PC-3 (cell line): ENCODE results near the gene LTB4R. TPM values are rescaled to one million over a fixed set of nuclear protein-coding genes. Genes with fewer than 3 reads are reported as not detected.

Source experiments
- ATAC-seq: fragments of 200-7000 bp; cut with Tn5 transposase; 2 replicates; pipeline ENCODE4 v1.9.1; 2020; ENCODE audit warnings: mild to moderate bottlenecking, moderate library complexity
- BruUV-seq: library from RNA; stranded (reverse); fragments of 400-500 nt; replicated peaks from 2 replicates; lab custom pipeline; 2021; lab: Mats Ljungman, UMichigan
- CTCF ChIA-PET: fragments of 300-600 bp; sonication (Branson Sonifier 250); formaldehyde crosslinking; loops from one replicate; lab custom pipeline; 2022; ENCODE audit warnings: antibody characterized with exemption; lab: Charles Lee
- POLR2A ChIA-PET: fragments of 300-600 bp; sonication (Branson Sonifier 250); formaldehyde crosslinking; loops from one replicate; lab custom pipeline; 2022; ENCODE audit warnings: antibody characterized with exemption; ENCODE audit not compliant: unreplicated experiment; lab: Charles Lee
- DNase-seq: peaks from one replicate; pipeline ENCODE4 v3.0.0-alpha.2; 2015
- H2AFZ ChIP-seq: fragments of 300-600 bp; sonication (generic); 2 replicates; pipeline ENCODE4 v1.6.0; 2016; ENCODE audit warnings: antibody characterized with exemption, low read length
- H3F3A ChIP-seq: fragments of 300-600 bp; sonication (generic); one replicate; pipeline ENCODE4 v1.6.0; 2017; ENCODE audit warnings: antibody characterized with exemption, low read length, control low read depth, mild to moderate bottlenecking; ENCODE audit not compliant: unreplicated experiment
- H3K27ac ChIP-seq: fragments of 300-600 bp; sonication (generic); 2 replicates; pipeline ENCODE4 v1.5.1; 2016; ENCODE audit warnings: mild to moderate bottlenecking, low read length
- H3K27me3 ChIP-seq: fragments of 300-600 bp; sonication (generic); 2 replicates; pipeline ENCODE4 v1.6.1; 2016; ENCODE audit warnings: low read length, mixed read lengths
- H3K36me3 ChIP-seq: fragments of 300-600 bp; sonication (generic); 2 replicates; pipeline ENCODE4 v1.6.1; 2016; ENCODE audit warnings: low read depth, mixed run types, low read length, mixed read lengths
- H3K4me1 ChIP-seq: fragments of 300-600 bp; sonication (generic); 2 replicates; pipeline ENCODE4 v1.5.1; 2016; ENCODE audit warnings: low read length; ENCODE audit not compliant: insufficient read depth
- H3K4me2 ChIP-seq: fragments of 300-600 bp; sonication (generic); 2 replicates; pipeline ENCODE4 v1.6.0; 2016; ENCODE audit warnings: low read length
- H3K4me3 ChIP-seq: fragments of 300-600 bp; sonication (generic); 2 replicates; pipeline ENCODE4 v1.5.1; 2016; ENCODE audit warnings: mild to moderate bottlenecking, low read length, mixed read lengths
- H3K79me2 ChIP-seq: fragments of 300-600 bp; sonication (generic); 2 replicates; pipeline ENCODE4 v1.6.1; 2017; ENCODE audit warnings: low read length, mixed read lengths
- H3K9ac ChIP-seq: fragments of 300-600 bp; sonication (generic); 2 replicates; pipeline ENCODE4 v1.6.0; 2016; ENCODE audit warnings: mild to moderate bottlenecking, low read length
- H3K9me2 ChIP-seq: fragments of 300-600 bp; sonication (generic); replicated peaks from 2 replicates; pipeline ENCODE4 v1.6.1; 2016; ENCODE audit warnings: mixed run types, low read length, mixed read lengths
- H3K9me3 ChIP-seq: fragments of 300-600 bp; sonication (generic); 2 replicates; pipeline ENCODE4 v1.6.1; 2016; ENCODE audit warnings: low read length, mixed read lengths
- H4K20me1 ChIP-seq: fragments of 300-600 bp; sonication (generic); 2 replicates; pipeline ENCODE4 v1.6.1; 2016; ENCODE audit warnings: low read length, mixed read lengths
- CTCF ChIP-seq: fragments of 300-600 bp; sonication (generic); conservative IDR thresholded peaks from 2 replicates; pipeline ENCODE4 v1.5.1; 2017; ENCODE audit warnings: antibody characterized with exemption, low read depth, mild to moderate bottlenecking, low read length
- EZH2 ChIP-seq: fragments of 300-600 bp; sonication (generic); IDR thresholded peaks from one replicate; pipeline ENCODE4 v1.6.1; 2017; ENCODE audit warnings: antibody characterized with exemption, mild to moderate bottlenecking, low read length; ENCODE audit not compliant: unreplicated experiment
- EZH2phosphoT487 ChIP-seq: fragments of 300-600 bp; sonication (generic); IDR thresholded peaks from 2 replicates; pipeline ENCODE4 v1.6.1; 2018; ENCODE audit warnings: mild to moderate bottlenecking, antibody characterized with exemption, low read length, borderline replicate concordance
- intact Hi-C: fragments of 100-400 bp; cut with micrococcal nuclease; formaldehyde crosslinking; loops from 2 replicates; pipeline ENCODE4 v1.9.0; 2023
- total RNA-seq: library from RNA; depleted of rRNA; stranded (reverse); fragments of >200 nt; gene quantifications from 2 replicates; pipeline ENCODE4 v1.2.3, GENCODE V29; 2014

Gene LTB4R
- total RNA-seq, 1 experiment from 2014 or later, result 11.6 TPM

GRCh38 chr14:24284501-24285035 is 26.7 kb upstream of the LTB4R start:
- DNase-seq (no peak), ATAC-seq (no peak)
- no peaks in the 10 kb centered on the region for H3F3A ChIP-seq
- no peak overlapping the region for H3K4me3 ChIP-seq
- intact Hi-C loops, result no loop called here
- ChIA-PET CTCF (interaction anchor here (0.6 kb wide), 1 partner anchor 13 kb away, joined by 3 read pairs; no protein-coding TSS in a partner anchor), POLR2A (no interaction called here)
- no peaks in the 10 kb centered on the region for H3K27me3 ChIP-seq
- H3K27ac ChIP-seq, result no peak overlapping the region
- H4K20me1 ChIP-seq, result no peaks in the 10 kb centered on the region
- H3K36me3 ChIP-seq, result 0 out of 2 replicates have a peak, but pooled peaks cover 4% of the 10 kb centered on the region
- H3K9me3 ChIP-seq, result no peaks in the 10 kb centered on the region
- H3K4me1 ChIP-seq, result no peaks in the 10 kb centered on the region
- no peak overlapping the region for H3K4me2 ChIP-seq
- TF ChIP-seq EZH2 (no peak), CTCF (no peak), EZH2phosphoT487 (no peak)
- no peak overlapping the region for H2AFZ ChIP-seq
- H3K9ac ChIP-seq, result no peak overlapping the region
- no peaks in the 10 kb centered on the region for H3K9me2 ChIP-seq
- BruUV-seq, result no TSS peak
- H3K79me2 ChIP-seq, result no peaks in the 10 kb centered on the region

GRCh38 chr14:24285351-24285750 is 26.0 kb upstream of the LTB4R start:
- Histone ChIP-seq H3F3A (no peaks in the 10 kb centered on the region), H3K27ac (no peak overlapping the region), H2AFZ (no peak overlapping the region), H3K4me1 (no peaks in the 10 kb centered on the region), H3K79me2 (no peaks in the 10 kb centered on the region), H3K27me3 (no peaks in the 10 kb centered on the region), H3K9me2 (no peaks in the 10 kb centered on the region), H3K36me3 (peaks cover 11% of the 10 kb centered on the region; the same call in 1 of the 2 replicates), H3K4me3 (no peak overlapping the region), H3K4me2 (no peak overlapping the region), H3K9ac (no peak overlapping the region), H4K20me1 (no peaks in the 10 kb centered on the region), H3K9me3 (no peaks in the 10 kb centered on the region)
- no peak for TF ChIP-seq EZH2phosphoT487
- BruUV-seq, result no TSS peak
- intact Hi-C loops, result no loop called here
- no peak for ATAC-seq
- ChIA-PET POLR2A (no interaction called here), CTCF (interaction anchor here (0.6 kb wide), 1 partner anchor 12 kb away, joined by 3 read pairs; no protein-coding TSS in a partner anchor)
- DNase-seq, result no peak

- intact Hi-C loops, result no loop called here
- BruUV-seq, result no TSS peak
- ATAC-seq, result no peak
These were observed 24.3 kb upstream of the LTB4R start for GRCh38 chr14:24286996-24287395.

More at GRCh38 chr14:24286996-24287395, 24.3 kb upstream of the LTB4R start:
- no peaks in the 10 kb centered on the region for H3F3A ChIP-seq
- no peaks in the 10 kb centered on the region for H3K27me3 ChIP-seq
- H3K79me2 ChIP-seq, result no peaks in the 10 kb centered on the region
- ChIA-PET POLR2A (no interaction called here), CTCF (no interaction called here)
- no peak for TF ChIP-seq EZH2
- TF ChIP-seq EZH2phosphoT487, result no peak
- TF ChIP-seq CTCF, result no peak
- no peak overlapping the region for H2AFZ ChIP-seq
- peaks cover 24% of the 10 kb centered on the region; the same call in 1 of the 2 replicates for H3K36me3 ChIP-seq
- H3K4me2 ChIP-seq, result no peak overlapping the region
- H4K20me1 ChIP-seq, result no peaks in the 10 kb centered on the region
- no peak overlapping the region for H3K9ac ChIP-seq
- no peak overlapping the region for H3K4me3 ChIP-seq
- H3K9me2 ChIP-seq, result no peaks in the 10 kb centered on the region
- no peaks in the 10 kb centered on the region for H3K4me1 ChIP-seq
- H3K27ac ChIP-seq, result no peak overlapping the region
- no peak for DNase-seq
- no peaks in the 10 kb centered on the region for H3K9me3 ChIP-seq
